Keratinocyte (primary cell): ENCODE results near the gene ANKRD1. TPM values are rescaled to one million over a fixed set of nuclear protein-coding genes. Genes with fewer than 3 reads are reported as not detected.
"Not testable (repeated sequence)": the region's sequence is repeated elsewhere in the genome, so short reads cannot be mapped to it uniquely, and the experiment has no call there.

Source experiments
- DNase-seq: peaks from one replicate; pipeline ENCODE4 v3.0.0-alpha.2; 2011; ENCODE audit warnings: low read depth, missing footprints, low spot score
- FAIRE-seq: peaks from 2 replicates; lab custom pipeline; 2011; peaks lifted over from hg19 to GRCh38; lab: Jason Lieb, UNC
- H2AFZ ChIP-seq: 2 replicates; pipeline ENCODE4 v1.6.0; 2012; ENCODE audit warnings: low read length, control low read depth, inconsistent platforms; ENCODE audit not compliant: control insufficient read depth
- H3K27ac ChIP-seq: 2 replicates; pipeline ENCODE4 v1.5.1; 2011; ENCODE audit warnings: low read length; ENCODE audit not compliant: control insufficient read depth, insufficient read depth
- H3K27me3 ChIP-seq: 3 replicates; pipeline ENCODE4 v1.6.0; 2011; ENCODE audit warnings: low read length; ENCODE audit not compliant: control insufficient read depth, insufficient read depth; ENCODE audit errors: extremely low read depth
- H3K36me3 ChIP-seq, 2 experiments: 2 replicates in 1 of 2; 3 replicates in 1 of 2; pipeline ENCODE4 v1.5.1; 2011; ENCODE audit warnings: low read length in 2 of 2, mild to moderate bottlenecking in 1 of 2; ENCODE audit not compliant: control insufficient read depth in 2 of 2, insufficient read depth in 2 of 2; ENCODE audit errors: extremely low read depth in 1 of 2
- H3K4me1 ChIP-seq: 3 replicates; pipeline ENCODE4 v1.5.1; 2011; ENCODE audit warnings: low read length; ENCODE audit not compliant: control insufficient read depth, insufficient read depth; ENCODE audit errors: extremely low read depth
- H3K4me2 ChIP-seq: 3 replicates; pipeline ENCODE4 v1.6.0; 2011; ENCODE audit warnings: low read depth, low read length; ENCODE audit not compliant: control insufficient read depth, insufficient read depth; ENCODE audit errors: extremely low read depth
- H3K4me3 ChIP-seq, 3 experiments: fragments of 200-600 bp in 1 of 3; sonication (generic) in 1 of 3; 2 replicates in 2 of 3; 3 replicates in 1 of 3; pipeline ENCODE4 v1.5.1; 2011 to 2016; ENCODE audit warnings: low read length in 3 of 3, mild to moderate bottlenecking in 3 of 3, control low read depth in 2 of 3, inconsistent platforms in 1 of 3, low read depth in 1 of 3, mixed read lengths in 1 of 3, mixed run types in 1 of 3, moderate library complexity in 1 of 3; ENCODE audit not compliant: control insufficient read depth in 2 of 3, insufficient read depth in 2 of 3; ENCODE audit errors: extremely low read depth in 1 of 3
- H3K79me2 ChIP-seq: 2 replicates; pipeline ENCODE4 v1.6.0; 2012; ENCODE audit warnings: low read length; ENCODE audit not compliant: control insufficient read depth, insufficient read depth
- H3K9ac ChIP-seq: 3 replicates; pipeline ENCODE4 v1.6.0; 2011; ENCODE audit warnings: low read length; ENCODE audit not compliant: control insufficient read depth, insufficient read depth; ENCODE audit errors: extremely low read depth
- H3K9me1 ChIP-seq: 3 replicates; pipeline ENCODE4 v1.6.0; 2011; ENCODE audit warnings: low read length; ENCODE audit not compliant: control insufficient read depth, insufficient read depth; ENCODE audit errors: extremely low read depth
- H3K9me3 ChIP-seq: 2 replicates; pipeline ENCODE4 v1.5.1; 2012; ENCODE audit warnings: low read depth, low read length; ENCODE audit not compliant: control insufficient read depth
- H4K20me1 ChIP-seq: 3 replicates; pipeline ENCODE4 v1.6.0; 2011; ENCODE audit warnings: low read length; ENCODE audit not compliant: control insufficient read depth, insufficient read depth; ENCODE audit errors: extremely low read depth
- EZH2 ChIP-seq: IDR thresholded peaks from one replicate; pipeline ENCODE4 v1.6.1; 2012; ENCODE audit warnings: inconsistent platforms, mild to moderate bottlenecking, low read length, moderate library complexity
- dilution Hi-C: fragments of 300-500 bp; cut with MboI; formaldehyde crosslinking; loops from one replicate; pipeline ENCODE4 v1.7.0; 2020; ENCODE audit warnings: low sequenced_read_pairs; ENCODE audit not compliant: extremely low pct_ligation_motif_present
- polyA plus RNA-seq, 5 experiments: library from polyadenylated mRNA; depleted of rRNA in 3 of 5; stranded (reverse) in 3 of 5; stranded (forward) in 1 of 5; unstranded in 1 of 5; fragments of >200 nt; gene quantifications; 1 replicate in 1 of 5; 2 replicates in 3 of 5; 3 replicates in 1 of 5; pipeline versions ENCODE4 v1.2.1 to v1.2.3, GENCODE V29; 2011 to 2012; ENCODE audit warnings: missing spikeins in 2 of 5, low read depth in 1 of 5, low replicate concordance in 1 of 5
- TF ChIP-seq, protein P1 (sequence below), 3 experiments: IDR thresholded peaks in 1 of 3; conservative IDR thresholded peaks in 1 of 3; optimal IDR thresholded peaks in 1 of 3; 2 replicates in 2 of 3; 3 replicates in 1 of 3; pipeline versions ENCODE3 to v1.5.1; 2011; ENCODE audit warnings: low read length in 3 of 3, mild to moderate bottlenecking in 3 of 3, moderate library complexity in 2 of 3, control low read depth in 1 of 3, inconsistent platforms in 1 of 3; ENCODE audit not compliant: insufficient read depth in 2 of 3; ENCODE audit errors: extremely low read depth in 1 of 3

ANKRD1 gene
- polyA plus RNA-seq, 1 donor (not counting 4 experiments of a cell fraction or from before 2014, with no cell fraction given) = 0.07 TPM

DNA sequence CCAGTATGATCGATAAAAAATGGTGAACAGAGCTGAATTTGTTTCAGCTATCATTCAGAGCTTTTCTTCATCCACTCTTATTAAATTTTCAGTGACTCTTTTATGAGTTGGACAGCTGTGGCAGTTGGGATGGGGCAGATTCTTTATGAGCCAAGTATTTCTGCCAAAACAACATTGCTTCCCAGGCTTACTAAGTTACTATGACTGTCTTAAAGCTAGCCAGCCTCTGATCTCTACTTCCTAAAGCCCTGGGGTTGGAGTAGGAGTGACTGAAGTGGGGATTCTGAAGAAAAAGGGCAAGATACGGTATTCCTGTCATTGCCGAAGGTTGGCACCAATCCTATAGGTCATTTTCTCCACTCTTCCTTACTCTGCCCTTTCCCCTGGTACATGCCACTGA is 36.5 kb downstream of the ANKRD1 start:
- Histone ChIP-seq H4K20me1 (no peaks in the 10 kb centered on the region), H3K9ac (no peak overlapping the region), H3K9me3 (no peaks in the 10 kb centered on the region), H3K27ac (no peak overlapping the region), H3K4me1 (no peaks in the 10 kb centered on the region), H3K27me3 (no peaks in the 10 kb centered on the region), H3K4me3 (no peak overlapping the region), H3K9me1 (no peaks in the 10 kb centered on the region), H2AFZ (no peak overlapping the region), H3K79me2 (no peaks in the 10 kb centered on the region), H3K4me2 (no peak overlapping the region), H3K36me3 (peaks cover 10 to 16% of the 10 kb centered on the region in 2 experiments)
- DNase-seq (no peak), FAIRE-seq (no peak)
- dilution Hi-C loops = loop anchor here (25.0 kb wide), 1 partner anchor 378 kb away; no protein-coding TSS in a partner anchor
- no peak for TF ChIP-seq EZH2
- TF ChIP-seq, protein P1, sequence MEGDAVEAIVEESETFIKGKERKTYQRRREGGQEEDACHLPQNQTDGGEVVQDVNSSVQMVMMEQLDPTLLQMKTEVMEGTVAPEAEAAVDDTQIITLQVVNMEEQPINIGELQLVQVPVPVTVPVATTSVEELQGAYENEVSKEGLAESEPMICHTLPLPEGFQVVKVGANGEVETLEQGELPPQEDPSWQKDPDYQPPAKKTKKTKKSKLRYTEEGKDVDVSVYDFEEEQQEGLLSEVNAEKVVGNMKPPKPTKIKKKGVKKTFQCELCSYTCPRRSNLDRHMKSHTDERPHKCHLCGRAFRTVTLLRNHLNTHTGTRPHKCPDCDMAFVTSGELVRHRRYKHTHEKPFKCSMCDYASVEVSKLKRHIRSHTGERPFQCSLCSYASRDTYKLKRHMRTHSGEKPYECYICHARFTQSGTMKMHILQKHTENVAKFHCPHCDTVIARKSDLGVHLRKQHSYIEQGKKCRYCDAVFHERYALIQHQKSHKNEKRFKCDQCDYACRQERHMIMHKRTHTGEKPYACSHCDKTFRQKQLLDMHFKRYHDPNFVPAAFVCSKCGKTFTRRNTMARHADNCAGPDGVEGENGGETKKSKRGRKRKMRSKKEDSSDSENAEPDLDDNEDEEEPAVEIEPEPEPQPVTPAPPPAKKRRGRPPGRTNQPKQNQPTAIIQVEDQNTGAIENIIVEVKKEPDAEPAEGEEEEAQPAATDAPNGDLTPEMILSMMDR (optimal IDR thresholded peaks at IDR 0.05 in 1 of 3, IDR thresholded peaks at IDR 0.05 in 1 of 3, conservative IDR thresholded peaks at IDR 0.05 in 1 of 3; ENCODE audit: extremely low read depth in 1 of 3, insufficient read depth in 2 of 3, low read length in 3 of 3) = no peak

DNA sequence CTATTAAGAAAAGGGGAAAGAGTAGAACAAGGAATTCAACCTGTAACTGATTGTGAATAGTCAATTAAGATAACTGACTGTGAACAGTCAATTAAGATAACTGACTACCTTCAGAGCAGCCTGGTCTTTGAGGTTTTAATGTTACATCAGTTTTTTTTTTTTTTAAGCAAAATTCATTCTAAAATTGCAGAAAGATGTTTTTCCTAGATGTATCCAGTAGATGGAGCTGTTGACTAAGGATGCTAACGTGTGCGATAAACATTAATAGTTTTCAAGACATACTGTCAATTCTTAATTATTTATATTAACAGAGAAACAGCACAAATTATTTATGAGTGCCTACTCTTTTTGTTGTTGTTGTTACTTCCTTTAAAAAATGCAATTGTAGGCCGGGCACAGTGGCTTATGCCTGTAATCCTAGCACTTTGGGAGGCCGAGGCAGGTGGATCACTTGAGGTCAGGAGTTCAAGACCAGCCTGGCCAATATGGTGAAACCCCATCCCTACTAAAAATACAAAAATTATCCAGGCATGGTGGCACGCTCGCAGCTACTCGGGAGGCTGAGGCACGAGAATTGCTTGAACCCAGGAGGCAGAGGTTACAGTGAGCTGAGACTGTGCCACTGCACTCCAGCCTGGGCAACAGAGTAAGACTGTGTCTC is 40.7 kb downstream of the ANKRD1 start:
- not testable (repeated sequence) for DNase-seq, FAIRE-seq, H3K9ac ChIP-seq, H3K27ac ChIP-seq, H3K4me1 ChIP-seq, H3K9me1 ChIP-seq, H2AFZ ChIP-seq, H3K9me3 ChIP-seq, H3K27me3 ChIP-seq, H3K79me2 ChIP-seq, H3K4me3 ChIP-seq, H3K4me2 ChIP-seq, H3K36me3 ChIP-seq, H4K20me1 ChIP-seq
- dilution Hi-C loops = loop anchor here (25.0 kb wide), 1 partner anchor 382 kb away; no protein-coding TSS in a partner anchor
- TF ChIP-seq, protein P1 (optimal IDR thresholded peaks at IDR 0.05 in 1 of 3, IDR thresholded peaks at IDR 0.05 in 1 of 3, conservative IDR thresholded peaks at IDR 0.05 in 1 of 3; ENCODE audit: extremely low read depth in 1 of 3, insufficient read depth in 2 of 3, low read length in 3 of 3) = peak in 2 of 3 experiments; percentile 41 to 46
